Measurements from ENCODE around the gene ACSF2. TPM values are rescaled to one million over a fixed set of nuclear protein-coding genes. Genes with fewer than 3 reads are reported as not detected.

ACSF2 gene
- total and polyA plus RNA-seq, 2 of the 13 experiments (the other 11 are each of a cell fraction or from before 2014, with no cell fraction given), result 87.3 to 109 TPM

DNA sequence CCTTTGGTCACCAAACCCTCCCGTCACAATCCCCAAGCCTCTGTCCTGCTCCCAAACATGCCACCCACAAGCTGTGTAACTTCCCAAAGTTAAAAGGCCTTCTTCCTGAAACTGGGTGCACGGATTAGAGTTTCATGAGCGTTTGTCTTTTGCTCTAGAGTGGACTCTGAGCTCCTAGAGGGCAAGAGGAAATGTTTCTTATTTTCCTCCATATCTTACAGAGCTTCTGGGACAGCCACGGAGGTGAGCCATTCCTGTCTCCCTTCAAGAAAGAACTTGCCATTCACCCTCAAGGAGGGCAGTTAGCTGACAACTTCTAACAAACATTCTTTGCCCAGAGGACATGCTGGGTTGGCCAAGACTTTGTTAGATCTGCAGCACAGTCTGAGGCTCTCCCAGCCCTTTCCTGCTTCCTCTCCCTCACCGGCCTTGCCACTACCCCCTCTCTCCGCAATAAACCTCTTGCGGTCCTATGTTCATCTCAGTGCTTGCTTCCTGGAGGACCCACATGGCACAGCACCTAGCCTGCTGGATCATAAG lies 79.6 kb downstream of the ACSF2 start:
- intact Hi-C loops (cut with micrococcal nuclease; ENCODE audit: unreplicated experiment) (no loop called here), in situ Hi-C loops (cut with HindIII; ENCODE audit: extremely low pct_ligation_motif_present, low pct_unique_long_range_greater_than_20kb) (no loop called here)
- ChIA-PET CTCF (ENCODE audit: low intra/inter-chr PET ratio, low total read pairs) (no interaction called here), POLR2A (interaction anchor here (0.9 to 3.4 kb wide), 7 partner anchors 14 to 214 kb away, joined by 3 to 13 read pairs (median 6); partner anchors contain the start of gene LUC7L3)
- TF ChIP-seq HMG20A (CRISPR knock-in tag; IDR thresholded peaks at IDR 0.05; ENCODE audit: borderline replicate concordance) (no peak), ZNF614 (CRISPR knock-in tag; IDR thresholded peaks at IDR 0.05; ENCODE audit: borderline replicate concordance) (no peak), ZNF501 (CRISPR knock-in tag; IDR thresholded peaks at IDR 0.05) (0 out of 2 replicates have a peak, but pooled peaks have one; percentile 16), CAMTA2 (CRISPR knock-in tag; IDR thresholded peaks at IDR 0.05; ENCODE audit: borderline replicate concordance) (0 out of 2 replicates have a peak, but pooled peaks have one; percentile 33), HIVEP1 (CRISPR knock-in tag; IDR thresholded peaks at IDR 0.05) (peak; percentile 59; the same call in 1 of the 2 replicates), MEIS1 (CRISPR knock-in tag; IDR thresholded peaks at IDR 0.05; ENCODE audit: borderline replicate concordance) (no peak), ZBTB7B (CRISPR knock-in tag; IDR thresholded peaks at IDR 0.05) (0 out of 2 replicates have a peak, but pooled peaks have one; percentile 32), TAF1 (CRISPR knock-in tag; IDR thresholded peaks at IDR 0.05) (no peak)
- TF ChIP-seq, protein P1, sequence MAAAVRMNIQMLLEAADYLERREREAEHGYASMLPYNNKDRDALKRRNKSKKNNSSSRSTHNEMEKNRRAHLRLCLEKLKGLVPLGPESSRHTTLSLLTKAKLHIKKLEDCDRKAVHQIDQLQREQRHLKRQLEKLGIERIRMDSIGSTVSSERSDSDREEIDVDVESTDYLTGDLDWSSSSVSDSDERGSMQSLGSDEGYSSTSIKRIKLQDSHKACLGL (CRISPR knock-in tag; IDR thresholded peaks at IDR 0.05), result 0 out of 2 replicates have a peak, but pooled peaks have one; percentile 24
- TF ChIP-seq, protein P2, sequence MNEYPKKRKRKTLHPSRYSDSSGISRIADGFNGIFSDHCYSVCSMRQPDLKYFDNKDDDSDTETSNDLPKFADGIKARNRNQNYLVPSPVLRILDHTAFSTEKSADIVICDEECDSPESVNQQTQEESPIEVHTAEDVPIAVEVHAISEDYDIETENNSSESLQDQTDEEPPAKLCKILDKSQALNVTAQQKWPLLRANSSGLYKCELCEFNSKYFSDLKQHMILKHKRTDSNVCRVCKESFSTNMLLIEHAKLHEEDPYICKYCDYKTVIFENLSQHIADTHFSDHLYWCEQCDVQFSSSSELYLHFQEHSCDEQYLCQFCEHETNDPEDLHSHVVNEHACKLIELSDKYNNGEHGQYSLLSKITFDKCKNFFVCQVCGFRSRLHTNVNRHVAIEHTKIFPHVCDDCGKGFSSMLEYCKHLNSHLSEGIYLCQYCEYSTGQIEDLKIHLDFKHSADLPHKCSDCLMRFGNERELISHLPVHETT (CRISPR knock-in tag; conservative IDR thresholded peaks at IDR 0.05), result no peak
- no peak overlapping the region for H3K27ac ChIP-seq (ENCODE audit: extremely low read length, insufficient read depth, low read length)
- no peaks in the 10 kb centered on the region for H3K36me3 ChIP-seq (replicated peaks in 1 of 2; ENCODE audit: control insufficient read depth in 1 of 2, insufficient read depth in 2 of 2, low read length in 2 of 2)
- peak overlapping the region; percentile 58 for H3K4me2 ChIP-seq (ENCODE audit: low read depth, low read length)
- H3K4me1 ChIP-seq (ENCODE audit: insufficient read depth, low read length), result peaks cover 49% of the 10 kb centered on the region
- BruUV-seq (replicated peaks), result no TSS peak
- DNase-seq (ENCODE audit: low spot score) (no peak), ATAC-seq (peak; percentile 28; the same call in 2 of the 3 replicates), FAIRE-seq (peak; percentile 8)
- no peaks in the 10 kb centered on the region for H4K20me1 ChIP-seq (ENCODE audit: insufficient read depth, low read length)
- no peaks in the 10 kb centered on the region for H3K9me3 ChIP-seq (ENCODE audit: low read length)
- WGBS (ENCODE audit: low lambda C conversion rate), result 8% methylated on average over 7 of the region's 7 CpGs
- H3K27me3 ChIP-seq (ENCODE audit: control insufficient read depth in 1 of 2, insufficient read depth in 2 of 2, low read length in 2 of 2), result no peaks in the 10 kb centered on the region; a peak in 3 of 5 replicates
- H3K9ac ChIP-seq (ENCODE audit: insufficient read depth, low read depth, low read length), result no peak overlapping the region
- peak overlapping the region; percentile 28 for H2AFZ ChIP-seq (ENCODE audit: low read length)
- peak overlapping the region in 2 of 3 experiments; percentile 11 to 40; a peak in 3 of 6 replicates for H3K4me3 ChIP-seq (replicated peaks in 1 of 3; ENCODE audit: insufficient read depth in 1 of 3, low read depth in 2 of 3, low read length in 3 of 3)
- H3K79me2 ChIP-seq (ENCODE audit: insufficient read depth, low read length), result no peaks in the 10 kb centered on the region

Data from HepG2 (cell line).